ENCODE data around the gene WDR5.

Gene WDR5

GRCh38 chr9:134131471-134132207 is 4.2 kb upstream of the WDR5 start:
- DNase-seq (ENCODE audit: low read depth in 1 of 2, low spot score in 1 of 2), result no peak

- DNase-seq (ENCODE audit: low read depth in 1 of 2, low spot score in 1 of 2), result no peak
Measured at GRCh38 chr9:134132208-134132870, 3.5 kb upstream of the WDR5 start.

GRCh38 chr9:134134949-134135342 is 936 bp upstream of the WDR5 start:
- no peak for DNase-seq (ENCODE audit: low read depth in 1 of 2, low spot score in 1 of 2)

GRCh38 chr9:134136118-134136995 is 475 bp downstream of the WDR5 start:
- no peak for DNase-seq (ENCODE audit: low read depth in 1 of 2, low spot score in 1 of 2)

- DNase-seq (ENCODE audit: low read depth in 1 of 2, low spot score in 1 of 2), result no peak
Measured at GRCh38 chr9:134136996-134137299, 1.1 kb downstream of the WDR5 start.

GRCh38 chr9:134138292-134138691 is 2.4 kb downstream of the WDR5 start:
- no peak for DNase-seq (ENCODE audit: low read depth in 1 of 2, low spot score in 1 of 2)

GRCh38 chr9:134139081-134139480 is 3.2 kb downstream of the WDR5 start:
- DNase-seq (ENCODE audit: low read depth in 1 of 2, low spot score in 1 of 2), result no peak

- no peak for DNase-seq (ENCODE audit: low read depth in 1 of 2, low spot score in 1 of 2)
Measured at GRCh38 chr9:134141906-134142305, 6.0 kb downstream of the WDR5 start.

GRCh38 chr9:134144801-134145200 is 8.9 kb downstream of the WDR5 start:
- DNase-seq (ENCODE audit: low read depth in 1 of 2, low spot score in 1 of 2), result no peak

GRCh38 chr9:134145262-134145661 is 9.4 kb downstream of the WDR5 start:
- DNase-seq (ENCODE audit: low read depth in 1 of 2, low spot score in 1 of 2), result no peak

- DNase-seq (ENCODE audit: low read depth in 1 of 2, low spot score in 1 of 2), result no peak
Measured at GRCh38 chr9:134146774-134147493, 11.1 kb downstream of the WDR5 start.

- DNase-seq (ENCODE audit: low read depth in 1 of 2, low spot score in 1 of 2), result no peak
Measured at GRCh38 chr9:134149380-134149779, 13.5 kb downstream of the WDR5 start.

- DNase-seq (ENCODE audit: low read depth in 1 of 2, low spot score in 1 of 2), result no peak
Measured at GRCh38 chr9:134150557-134151214, 14.8 kb downstream of the WDR5 start.

GRCh38 chr9:134152022-134152448 is 16.2 kb downstream of the WDR5 start:
- no peak for DNase-seq (ENCODE audit: low read depth in 1 of 2, low spot score in 1 of 2)

GRCh38 chr9:134152488-134152887 is 16.6 kb downstream of the WDR5 start:
- DNase-seq (ENCODE audit: low read depth in 1 of 2, low spot score in 1 of 2), result no peak

- DNase-seq (ENCODE audit: low read depth in 1 of 2, low spot score in 1 of 2), result no peak
Measured at GRCh38 chr9:134153450-134153849, 17.6 kb downstream of the WDR5 start.

- no peak for DNase-seq (ENCODE audit: low read depth in 1 of 2, low spot score in 1 of 2)
Measured at GRCh38 chr9:134154262-134154701, 18.4 kb downstream of the WDR5 start.

GRCh38 chr9:134155812-134156377 is 20.0 kb downstream of the WDR5 start:
- no peak for DNase-seq (ENCODE audit: low read depth in 1 of 2, low spot score in 1 of 2)

- DNase-seq (ENCODE audit: low read depth in 1 of 2, low spot score in 1 of 2), result no peak
Measured at GRCh38 chr9:134156564-134157377, 20.9 kb downstream of the WDR5 start.
